Non-pigmented ciliary epithelial cell (primary cell): ENCODE data around the gene OR2D3.
A peak's percentile ranks its signal among the peaks of the same experiment; 100 is the strongest.
"Not testable (repeated sequence)": the region's sequence is repeated elsewhere in the genome, so short reads cannot be mapped to it uniquely, and the experiment has no call there.

Experiments
- DNase-seq: peaks from one replicate; pipeline ENCODE4 v3.0.0-alpha.2; 2010; ENCODE audit warnings: low read depth

OR2D3 gene, protein sequence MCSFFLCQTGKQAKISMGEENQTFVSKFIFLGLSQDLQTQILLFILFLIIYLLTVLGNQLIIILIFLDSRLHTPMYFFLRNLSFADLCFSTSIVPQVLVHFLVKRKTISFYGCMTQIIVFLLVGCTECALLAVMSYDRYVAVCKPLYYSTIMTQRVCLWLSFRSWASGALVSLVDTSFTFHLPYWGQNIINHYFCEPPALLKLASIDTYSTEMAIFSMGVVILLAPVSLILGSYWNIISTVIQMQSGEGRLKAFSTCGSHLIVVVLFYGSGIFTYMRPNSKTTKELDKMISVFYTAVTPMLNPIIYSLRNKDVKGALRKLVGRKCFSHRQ

DNA sequence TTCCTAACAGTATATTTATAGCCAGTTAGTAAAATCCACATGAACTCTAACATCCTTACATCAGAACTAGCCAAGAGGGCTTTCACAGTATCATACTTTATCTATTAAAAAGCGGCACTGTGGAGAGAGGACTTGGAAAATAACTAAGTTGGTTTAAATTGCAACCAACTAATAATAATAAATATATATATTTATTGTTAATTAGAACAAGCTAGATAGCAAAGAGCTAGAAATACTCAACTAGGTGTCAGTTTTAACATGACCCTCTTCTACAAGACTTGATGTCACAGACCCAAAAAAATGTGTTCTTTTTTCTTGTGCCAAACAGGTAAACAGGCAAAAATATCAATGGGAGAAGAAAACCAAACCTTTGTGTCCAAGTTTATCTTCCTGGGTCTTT, at the start of gene OR2D3:
Gene OR2D3 (plus strand): TSS at position 301 of the 400 bp plus-strand sequence. CDS start 0 bp downstream, at position 301.
- DNase-seq, result no peak

GRCh38 chr11:6871278-6871677, 49.5 kb upstream of the OR2D3 start:
- DNase-seq, result no peak

GRCh38 chr11:6875761-6876160, 45.0 kb upstream of the OR2D3 start:
- DNase-seq, result no peak

DNA sequence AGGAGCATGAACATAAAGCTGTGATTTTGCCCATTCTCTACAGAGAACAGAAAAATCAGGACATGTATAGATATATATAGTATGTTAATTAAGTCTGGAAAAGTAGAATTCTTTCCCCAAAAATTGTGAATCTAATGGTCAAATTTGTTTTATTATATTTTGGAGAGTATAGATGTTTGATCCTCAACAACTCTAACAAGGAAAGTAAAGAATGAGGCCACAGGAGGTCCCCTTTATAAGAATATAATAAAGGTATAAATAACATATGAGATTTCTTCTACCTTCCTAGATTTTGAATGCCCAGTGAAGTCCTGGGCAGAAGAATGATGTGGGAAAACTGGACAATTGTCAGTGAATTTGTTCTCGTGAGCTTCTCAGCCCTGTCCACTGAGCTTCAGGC, 44.5 kb upstream of the OR2D3 start, which contains the start of gene OR10A4:
Gene OR10A4 (plus strand): TSS at position 301 of the 400 bp plus-strand sequence. CDS start 23 bp downstream, at position 324.
- DNase-seq, result no peak

- DNase-seq, result no peak
These were observed 43.9 kb upstream of the OR2D3 start for GRCh38 chr11:6876914-6877313.

DNA sequence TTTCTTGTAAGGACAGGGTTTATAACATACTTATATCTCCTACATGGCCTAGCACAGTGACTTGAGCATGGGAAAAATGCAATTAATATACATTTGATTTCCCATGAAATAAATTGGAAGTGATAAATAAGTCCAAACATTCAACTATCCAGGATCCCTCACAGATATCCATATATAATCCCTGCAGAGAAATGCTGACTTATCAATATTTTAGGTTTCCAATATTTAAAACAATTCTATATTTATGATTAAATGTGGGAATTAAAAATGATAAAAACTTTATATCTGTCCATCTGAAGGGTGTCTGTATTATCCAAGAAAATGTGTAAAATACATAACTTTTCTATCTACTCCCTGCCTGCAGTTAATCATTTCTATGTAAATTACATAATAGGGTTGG, 38.1 kb upstream of the OR2D3 start:
- no peak for DNase-seq

GRCh38 chr11:6887711-6888110, 33.1 kb upstream of the OR2D3 start:
- not testable (repeated sequence) for DNase-seq

- DNase-seq, result no peak
These were observed 32.0 kb upstream of the OR2D3 start for GRCh38 chr11:6888830-6889229.

DNA sequence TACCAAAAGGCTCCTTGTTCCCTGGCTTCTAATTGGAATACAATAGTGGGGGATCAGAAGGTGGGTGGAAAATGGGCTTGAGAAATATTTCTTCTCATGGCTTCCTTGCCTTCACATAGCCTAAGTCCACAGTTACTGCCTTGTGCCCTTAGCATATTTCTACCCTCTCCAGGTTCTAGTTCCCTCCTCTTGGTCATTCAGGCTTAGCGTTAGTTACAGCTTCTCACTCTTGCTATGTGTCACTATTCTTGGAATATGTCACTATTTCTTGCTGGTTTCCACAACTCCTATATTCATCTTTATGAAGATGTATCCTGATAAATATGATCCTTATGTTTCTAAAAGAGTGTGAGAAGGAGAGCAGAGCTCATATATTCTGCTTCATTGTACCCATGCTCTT, 31.0 kb upstream of the OR2D3 start:
- DNase-seq, result no peak

DNA sequence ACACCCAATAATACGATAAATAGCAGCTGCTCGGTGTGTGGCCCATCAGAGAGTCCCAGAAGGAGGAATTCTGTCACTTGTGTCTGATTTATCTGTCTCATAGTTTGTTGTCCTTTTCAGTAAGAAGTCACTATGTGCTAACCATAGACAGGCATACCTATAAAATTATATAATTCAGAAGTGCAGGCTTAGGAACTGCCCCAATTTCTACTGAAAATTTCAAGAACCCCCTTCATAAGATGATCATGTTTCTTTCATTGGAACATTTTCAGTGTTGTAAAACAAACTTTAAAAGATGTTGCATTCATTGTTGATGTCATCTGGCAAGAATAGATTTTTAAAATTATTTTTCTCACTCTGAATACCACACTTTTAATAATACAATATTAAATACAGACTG, 28.4 kb upstream of the OR2D3 start, which contains the start of gene OR2D2:
Gene OR2D2 (minus strand): TSS at position 101 of the 400 bp plus-strand sequence. CDS start 0 bp downstream, at position 101.
- DNase-seq, result no peak

- DNase-seq, result no peak
These were observed 26.7 kb upstream of the OR2D3 start for GRCh38 chr11:6894097-6894496.

DNA sequence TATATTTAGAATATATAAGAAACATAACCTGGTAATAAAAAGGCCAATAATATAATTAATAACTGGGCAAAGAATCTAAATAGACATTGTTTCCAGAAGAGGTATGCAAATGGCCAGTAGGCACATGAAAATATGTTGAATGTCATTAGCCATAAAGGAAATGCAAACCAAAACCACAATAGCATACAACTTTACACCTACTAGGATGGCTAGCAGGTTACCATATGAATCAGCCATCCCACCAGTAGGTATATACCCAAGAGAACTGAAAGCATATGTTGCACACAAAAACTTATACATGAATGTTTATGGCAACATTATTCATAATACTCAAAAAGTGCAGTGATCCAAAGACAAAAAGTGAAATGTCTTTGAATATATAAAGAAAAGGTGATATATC, 25.8 kb upstream of the OR2D3 start:
- no peak for DNase-seq

DNA sequence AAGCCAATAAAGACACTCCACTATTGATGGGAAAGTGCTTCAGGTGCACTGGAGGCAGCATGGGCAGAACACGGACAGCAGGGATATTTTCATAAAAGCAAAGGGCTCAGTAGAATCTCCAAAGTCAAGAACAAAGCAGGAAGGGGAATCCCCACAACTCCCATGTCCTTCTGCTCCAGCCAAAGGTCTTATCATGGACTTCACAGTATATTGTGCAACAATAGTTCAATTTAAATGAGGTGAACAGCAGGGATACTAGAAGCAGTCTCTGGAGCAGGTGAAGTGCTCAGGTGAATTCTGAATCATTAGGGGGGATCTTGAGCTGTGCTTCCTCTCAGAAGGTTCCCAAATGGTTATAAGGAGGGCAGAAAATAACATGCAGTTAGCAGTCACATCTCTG, 21.9 kb upstream of the OR2D3 start:
- no peak for DNase-seq

DNA sequence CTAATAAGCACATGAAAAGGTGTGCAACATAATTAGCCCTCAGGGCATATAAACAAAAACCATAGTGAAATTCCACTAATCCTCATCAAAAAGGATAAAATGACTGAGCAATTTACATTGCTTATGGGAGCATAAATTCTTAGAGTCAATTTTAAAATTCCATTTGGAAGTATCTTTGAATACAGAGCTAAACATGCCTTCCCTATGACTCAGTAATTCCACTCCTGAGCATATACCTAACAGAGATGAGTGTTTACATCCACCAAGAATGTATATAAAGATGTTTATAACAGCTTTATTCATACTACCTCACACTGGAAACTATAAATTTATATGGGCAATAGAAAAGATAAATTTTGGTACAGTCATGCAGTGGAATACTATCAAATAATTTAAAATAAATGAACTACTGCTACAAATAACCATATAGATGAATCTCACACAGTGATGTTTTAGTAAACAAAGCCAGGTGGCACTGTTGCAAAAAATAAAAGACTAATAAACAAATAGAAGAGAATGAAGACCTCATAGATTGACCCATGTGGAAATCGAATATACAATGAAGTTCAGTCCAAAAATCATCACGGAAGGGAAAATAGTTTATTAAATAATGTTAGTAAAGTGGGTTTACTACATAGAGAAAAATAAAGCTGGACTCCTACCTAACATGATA, 20.3 kb upstream of the OR2D3 start:
- no peak for DNase-seq

GRCh38 chr11:6904804-6905203, 16.0 kb upstream of the OR2D3 start:
- DNase-seq, result not testable (repeated sequence)

DNA sequence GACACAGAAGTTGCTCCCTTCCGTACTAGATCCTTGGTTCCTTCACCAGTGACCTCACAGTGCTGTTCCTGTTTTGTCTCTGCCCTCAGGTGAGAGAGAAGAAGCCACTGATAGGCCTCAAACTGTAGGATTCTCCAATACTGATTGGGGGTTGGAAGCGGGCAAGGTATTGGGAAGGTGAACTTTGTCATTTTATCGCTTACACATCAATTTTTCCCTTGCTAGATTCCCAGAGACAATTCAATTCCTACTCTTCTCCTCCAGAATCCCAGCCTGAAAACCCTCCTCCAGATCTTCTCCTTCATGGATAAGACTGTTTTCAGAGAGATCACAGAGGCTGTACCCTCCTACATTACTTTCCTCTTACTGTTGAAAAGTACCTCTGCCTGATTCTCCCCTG, 9.4 kb upstream of the OR2D3 start:
- no peak for DNase-seq

DNA sequence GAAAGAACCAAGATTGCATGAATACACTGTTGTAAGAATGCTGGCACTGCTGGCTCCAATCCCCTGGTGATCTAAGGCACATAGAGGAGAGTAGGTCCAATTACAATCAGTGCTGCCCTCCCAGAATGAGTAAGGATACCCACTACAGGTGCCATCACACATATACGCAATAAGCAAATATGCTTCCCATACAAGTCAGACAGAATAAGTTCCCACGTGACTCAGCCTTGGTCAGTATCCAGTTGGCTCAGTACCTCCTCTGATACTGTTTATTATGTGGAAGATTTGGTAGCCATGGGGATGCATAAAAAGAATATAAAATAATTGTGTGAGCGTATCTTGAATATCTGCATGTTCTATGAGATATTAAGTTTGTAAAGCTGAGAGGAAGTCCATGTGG, 8.9 kb upstream of the OR2D3 start:
- no peak for DNase-seq

DNA sequence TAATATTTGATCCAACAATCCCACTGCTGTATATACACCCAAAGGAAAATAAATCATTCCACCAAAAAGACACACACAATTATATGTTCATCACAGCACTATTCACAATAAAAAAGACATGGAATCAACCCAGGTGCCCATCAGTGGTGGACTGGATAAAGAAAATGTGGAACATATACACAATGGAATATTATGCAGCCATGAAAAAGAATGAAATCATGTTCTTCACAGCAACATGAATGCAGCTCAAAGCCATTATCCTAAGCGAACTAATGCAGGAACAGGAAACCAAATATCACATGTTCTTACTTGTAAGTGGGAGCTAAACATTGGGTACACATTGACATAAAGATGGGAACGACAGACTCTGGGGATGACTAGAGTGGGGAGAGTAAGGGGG, 1.1 kb upstream of the OR2D3 start:
- DNase-seq, result no peak

DNA sequence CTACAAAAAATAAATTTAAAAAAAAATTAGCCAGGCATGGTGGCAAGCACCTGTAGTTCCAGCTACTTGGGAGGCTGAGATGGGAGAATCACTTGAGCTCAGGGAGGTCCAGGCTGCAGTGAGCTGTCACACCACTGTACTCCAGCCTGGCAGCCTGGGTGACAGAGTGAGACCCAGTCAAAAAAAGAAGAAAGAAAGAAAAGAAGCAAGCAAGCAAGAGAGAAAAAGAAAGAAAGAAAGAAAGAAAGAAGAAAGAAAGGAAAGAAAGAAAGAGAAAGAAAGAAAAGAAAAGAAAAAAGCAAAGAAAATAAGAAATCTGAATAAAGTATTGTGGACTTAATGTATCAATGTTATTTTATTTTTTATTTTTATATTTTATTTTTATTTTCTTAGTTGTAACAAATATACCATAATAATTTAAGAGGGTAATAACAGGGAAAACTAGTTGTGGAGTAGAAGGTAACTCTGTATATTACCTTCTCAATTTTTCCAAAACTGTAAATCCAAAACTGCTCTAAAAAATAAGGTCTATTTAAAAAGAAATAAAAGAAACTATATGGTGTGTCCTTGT, 4.3 kb downstream of the OR2D3 start:
- DNase-seq, result no peak

- DNase-seq, result no peak
These were observed 4.9 kb downstream of the OR2D3 start for GRCh38 chr11:6925636-6926207.

GRCh38 chr11:6926208-6927029, 5.6 kb downstream of the OR2D3 start, which contains the start of gene ZNF215:
Gene ZNF215 (plus strand): TSS chr11:6926426. CDS start chr11:6932273, 5,847 bp downstream.
- peak; percentile 61 for DNase-seq
